ENCODE data around the gene ATN1. TPM values are rescaled to one million over a fixed set of nuclear protein-coding genes. Genes with fewer than 3 reads are reported as not detected.
A peak's percentile ranks its signal among the peaks of the same experiment; 100 is the strongest.

The ATN1 gene
- total RNA-seq, 4 donors from 2014 or later: 46.2 to 93.5 (median 59.4) TPM

DNA sequence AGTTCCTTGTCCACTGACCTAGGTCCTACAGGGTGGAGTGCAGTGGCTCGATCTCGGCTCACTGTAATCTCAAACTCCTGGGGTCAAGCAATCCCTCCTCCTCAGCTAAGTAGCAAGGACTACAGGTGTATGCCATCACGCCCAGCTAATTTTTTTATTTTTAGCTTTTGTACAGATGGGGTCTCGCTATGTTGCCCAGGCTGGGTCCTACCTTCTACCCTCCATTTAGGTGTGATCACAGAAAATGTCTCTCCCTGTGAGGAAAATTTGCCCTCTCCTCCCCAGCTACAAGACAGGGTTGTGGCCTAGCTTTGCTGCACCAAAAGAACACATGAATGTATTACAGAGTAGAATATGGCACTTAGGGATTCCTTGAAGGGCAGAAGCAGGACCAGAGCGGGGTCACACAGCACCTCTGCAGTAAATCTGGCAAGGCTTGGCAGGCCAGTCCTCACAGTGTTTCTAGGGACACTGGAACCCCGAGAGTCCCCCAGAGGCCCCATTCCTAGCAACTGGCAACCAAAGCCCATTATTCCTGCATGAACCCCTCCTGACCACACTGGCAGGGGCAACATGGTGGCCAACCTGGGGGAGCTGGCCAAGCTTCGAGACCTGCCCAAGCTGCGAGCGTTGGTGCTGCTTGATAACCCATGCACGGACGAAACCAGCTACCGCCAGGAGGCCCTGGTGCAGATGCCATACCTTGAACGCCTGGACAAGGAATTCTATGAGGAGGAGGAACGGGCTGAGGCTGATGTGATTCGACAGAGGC is 15.4 kb upstream of the ATN1 start:
- no peak for DNase-seq (ENCODE audit: low spot score)
- TF ChIP-seq, protein P1, sequence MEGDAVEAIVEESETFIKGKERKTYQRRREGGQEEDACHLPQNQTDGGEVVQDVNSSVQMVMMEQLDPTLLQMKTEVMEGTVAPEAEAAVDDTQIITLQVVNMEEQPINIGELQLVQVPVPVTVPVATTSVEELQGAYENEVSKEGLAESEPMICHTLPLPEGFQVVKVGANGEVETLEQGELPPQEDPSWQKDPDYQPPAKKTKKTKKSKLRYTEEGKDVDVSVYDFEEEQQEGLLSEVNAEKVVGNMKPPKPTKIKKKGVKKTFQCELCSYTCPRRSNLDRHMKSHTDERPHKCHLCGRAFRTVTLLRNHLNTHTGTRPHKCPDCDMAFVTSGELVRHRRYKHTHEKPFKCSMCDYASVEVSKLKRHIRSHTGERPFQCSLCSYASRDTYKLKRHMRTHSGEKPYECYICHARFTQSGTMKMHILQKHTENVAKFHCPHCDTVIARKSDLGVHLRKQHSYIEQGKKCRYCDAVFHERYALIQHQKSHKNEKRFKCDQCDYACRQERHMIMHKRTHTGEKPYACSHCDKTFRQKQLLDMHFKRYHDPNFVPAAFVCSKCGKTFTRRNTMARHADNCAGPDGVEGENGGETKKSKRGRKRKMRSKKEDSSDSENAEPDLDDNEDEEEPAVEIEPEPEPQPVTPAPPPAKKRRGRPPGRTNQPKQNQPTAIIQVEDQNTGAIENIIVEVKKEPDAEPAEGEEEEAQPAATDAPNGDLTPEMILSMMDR (IDR thresholded peaks at IDR 0.05): no peak
- no peak for ATAC-seq (ENCODE audit: low FRiP score)

DNA sequence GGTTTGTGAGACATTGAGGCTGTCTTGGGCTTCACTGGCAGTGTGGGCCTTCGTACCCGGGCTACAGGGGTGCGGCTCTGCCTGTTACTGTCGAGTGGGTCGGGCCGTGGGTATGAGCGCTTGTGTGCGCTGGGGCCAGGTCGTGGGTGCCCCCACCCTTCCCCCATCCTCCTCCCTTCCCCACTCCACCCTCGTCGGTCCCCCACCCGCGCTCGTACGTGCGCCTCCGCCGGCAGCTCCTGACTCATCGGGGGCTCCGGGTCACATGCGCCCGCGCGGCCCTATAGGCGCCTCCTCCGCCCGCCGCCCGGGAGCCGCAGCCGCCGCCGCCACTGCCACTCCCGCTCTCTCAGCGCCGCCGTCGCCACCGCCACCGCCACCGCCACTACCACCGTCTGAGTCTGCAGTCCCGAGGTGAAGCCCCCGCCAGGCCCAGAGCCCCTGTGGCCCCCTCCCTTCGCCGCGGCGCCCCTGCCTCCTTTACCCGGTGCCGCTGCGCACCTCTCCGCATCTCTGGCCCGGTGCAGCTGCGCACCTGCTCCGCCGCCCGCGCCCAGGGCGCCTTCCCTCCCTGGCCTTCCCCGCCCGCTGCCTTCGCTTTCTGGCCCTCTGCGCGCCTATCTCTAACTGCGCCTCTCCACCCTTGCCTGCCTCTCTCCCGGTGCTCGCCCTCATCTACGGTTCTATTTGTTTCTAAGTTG is 13.4 kb upstream of the ATN1 start, which contains the start of gene ENO2:
ENO2 (plus strand) TSS at position 335 of the 701 bp plus-strand sequence. CDS start 1,253 bp downstream, outside the sequence.
- peak; percentile 94 for ATAC-seq (ENCODE audit: low FRiP score)
- TF ChIP-seq, protein P1 (IDR thresholded peaks at IDR 0.05): no peak
- DNase-seq (ENCODE audit: low spot score): no peak

DNA sequence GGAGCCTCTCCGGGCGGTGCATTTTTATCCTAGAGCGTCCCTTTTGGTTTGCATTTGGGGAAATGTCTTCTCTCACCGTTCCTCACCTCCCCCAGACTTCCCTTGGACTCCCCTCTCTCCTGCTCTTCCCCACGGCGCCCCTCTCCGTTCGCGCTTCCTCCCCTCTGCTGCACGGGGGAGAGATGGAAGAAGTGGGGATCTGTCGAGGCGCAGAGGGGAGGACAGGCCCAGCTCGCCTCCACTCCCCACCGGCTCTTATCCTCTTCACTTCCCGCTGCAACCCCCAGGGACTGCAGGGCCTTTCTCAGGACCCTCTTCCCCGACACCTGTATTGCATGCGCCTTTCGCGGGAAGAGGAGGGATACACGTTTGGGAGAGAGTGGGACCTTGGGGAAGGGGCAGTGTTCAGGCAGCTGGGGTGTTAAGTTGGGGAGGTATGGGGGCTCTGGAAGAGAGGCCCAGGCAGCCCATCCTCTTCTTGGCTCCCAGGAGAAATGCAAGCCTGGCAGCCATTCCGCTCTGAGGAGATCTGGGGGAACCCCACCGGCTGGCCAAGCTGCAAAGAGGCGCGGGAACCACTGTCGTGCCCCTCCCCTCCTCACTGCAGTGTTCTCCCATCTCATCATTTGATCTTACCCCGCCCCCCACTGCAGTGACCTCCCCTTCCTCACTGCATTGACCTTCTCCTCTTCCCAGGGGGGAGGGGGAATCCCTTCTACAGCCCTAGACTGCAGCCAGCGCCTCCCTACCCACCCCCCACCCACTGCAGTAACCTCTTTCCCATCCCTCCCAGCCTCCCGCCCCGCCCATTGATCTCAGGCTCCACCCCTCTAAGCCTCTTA is 12.6 kb upstream of the ATN1 start:
- TF ChIP-seq, protein P1 (IDR thresholded peaks at IDR 0.05): no peak
- DNase-seq (ENCODE audit: low spot score): no peak
- ATAC-seq (ENCODE audit: low FRiP score): no peak

DNA sequence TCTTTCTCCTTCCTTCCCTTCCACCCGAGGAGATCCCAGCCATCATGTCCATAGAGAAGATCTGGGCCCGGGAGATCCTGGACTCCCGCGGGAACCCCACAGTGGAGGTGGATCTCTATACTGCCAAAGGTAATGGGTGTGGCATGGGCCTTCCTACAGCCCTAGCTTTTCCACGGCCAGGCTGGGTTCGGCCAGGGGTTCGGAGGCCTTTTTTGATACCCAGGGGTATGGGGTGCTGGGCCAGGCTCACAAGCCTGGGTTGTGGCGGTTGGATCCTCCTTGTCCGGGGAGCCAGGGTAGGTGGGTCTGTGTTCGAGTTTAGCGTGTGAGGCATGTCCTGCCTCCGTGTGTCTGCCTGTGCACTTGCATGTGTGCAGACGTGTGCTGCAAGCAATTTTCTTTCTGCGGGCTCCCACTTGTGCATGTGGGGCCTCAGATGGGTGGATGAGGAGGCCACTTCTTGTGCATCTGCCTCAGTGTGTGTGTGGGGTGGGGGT is 11.9 kb upstream of the ATN1 start:
- DNase-seq (ENCODE audit: low spot score): no peak
- TF ChIP-seq, protein P1 (IDR thresholded peaks at IDR 0.05): no peak
- ATAC-seq (ENCODE audit: low FRiP score): no peak

DNA sequence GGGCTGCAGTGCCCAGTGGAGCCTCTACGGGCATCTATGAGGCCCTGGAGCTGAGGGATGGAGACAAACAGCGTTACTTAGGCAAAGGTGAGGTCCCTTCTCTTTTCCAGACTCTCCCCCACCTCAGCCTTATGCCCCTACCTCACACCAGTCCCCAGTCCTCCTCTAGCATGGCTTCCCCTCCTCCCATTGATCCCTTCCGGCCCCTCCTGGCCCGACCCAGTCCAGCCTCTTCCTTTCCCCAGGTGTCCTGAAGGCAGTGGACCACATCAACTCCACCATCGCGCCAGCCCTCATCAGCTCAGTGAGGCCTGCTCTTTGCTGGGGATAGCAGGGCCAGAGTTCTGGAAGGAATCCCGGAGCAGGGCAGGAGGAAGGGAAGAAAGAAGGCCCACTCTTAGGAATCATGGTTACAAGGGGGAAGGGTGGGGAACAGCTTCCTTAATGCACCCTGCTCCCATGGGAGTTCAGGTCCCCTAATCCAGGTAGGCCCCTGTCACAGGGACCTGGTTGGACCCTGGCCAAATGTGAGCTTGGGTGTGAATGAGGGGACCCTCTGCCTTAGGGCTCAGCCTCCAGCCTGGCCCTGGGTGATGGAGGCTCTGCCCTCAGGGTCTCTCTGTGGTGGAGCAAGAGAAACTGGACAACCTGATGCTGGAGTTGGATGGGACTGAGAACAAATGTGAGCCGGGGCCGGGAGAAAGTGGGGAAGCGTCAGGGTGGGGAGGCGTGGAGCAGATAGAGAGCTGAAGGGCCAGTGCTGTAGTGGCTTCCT is 11.1 kb upstream of the ATN1 start:
- no peak for ATAC-seq (ENCODE audit: low FRiP score)
- TF ChIP-seq, protein P1 (IDR thresholded peaks at IDR 0.05): no peak
- no peak for DNase-seq (ENCODE audit: low spot score)

Data from omental fat pad (tissue), 4 donors.